Measurements from ENCODE around the gene C1QTNF8. TPM values are rescaled to one million over a fixed set of nuclear protein-coding genes. Genes with fewer than 3 reads are reported as not detected.

Gene C1QTNF8
- total and polyA plus RNA-seq, 12 donors, result 0.15 TPM; not detected in 11

GRCh38 chr16:1124291-1124690 lies 28.2 kb upstream of the C1QTNF8 start:
- Histone ChIP-seq H3K4me3 (no peak overlapping the region), H3K9me3 (no peaks in the 10 kb centered on the region), H3K4me1 (no peaks in the 10 kb centered on the region), H3K27ac (no peak overlapping the region), H3K27me3 (peaks cover 0 to 72% (median 52%) of the 10 kb centered on the region in 7 donors), H3K36me3 (no peaks in the 10 kb centered on the region)
- DNase-seq (no peak), ATAC-seq (no peak)
- no peak for TF ChIP-seq CTCF (IDR thresholded peaks at IDR 0.05)
- intact Hi-C loops (cut with DNase I), result no loop called here
- 81% methylated on average over 18 of the region's 18 CpGs for WGBS, 2 donors

GRCh38 chr16:1123525-1124230 lies 27.6 kb upstream of the C1QTNF8 start:
- intact Hi-C loops (cut with DNase I), result no loop called here
- Histone ChIP-seq H3K27me3 (peaks cover 0 to 74% (median 58%) of the 10 kb centered on the region in 7 donors), H3K4me1 (no peaks in the 10 kb centered on the region), H3K4me3 (no peak overlapping the region), H3K9me3 (no peaks in the 10 kb centered on the region), H3K36me3 (no peaks in the 10 kb centered on the region), H3K27ac (no peak overlapping the region)
- no peak for TF ChIP-seq CTCF (IDR thresholded peaks at IDR 0.05)
- ATAC-seq (no peak), DNase-seq (no peak)
- WGBS, 2 donors, result 68 to 72% methylated on average over 20 to 21 of the region's 21 CpGs

GRCh38 chr16:1122398-1122765 lies 26.3 kb upstream of the C1QTNF8 start:
- no peak for TF ChIP-seq CTCF (IDR thresholded peaks at IDR 0.05)
- no peak for DNase-seq
- Histone ChIP-seq H3K27me3 (peaks cover 0 to 82% (median 71%) of the 10 kb centered on the region in 7 donors), H3K4me3 (no peak overlapping the region), H3K9me3 (no peaks in the 10 kb centered on the region), H3K36me3 (no peaks in the 10 kb centered on the region), H3K27ac (no peak overlapping the region), H3K4me1 (no peaks in the 10 kb centered on the region)
- 86 to 89% methylated on average over 12 to 14 of the region's 14 CpGs for WGBS, 2 donors
- intact Hi-C loops (cut with DNase I), result no loop called here
- ATAC-seq, result peak in 1 of 8 donors; percentile 21

GRCh38 chr16:1121601-1122397 lies 25.8 kb upstream of the C1QTNF8 start:
- Histone ChIP-seq H3K27me3 (peaks cover 0 to 82% (median 74%) of the 10 kb centered on the region in 7 donors), H3K27ac (no peak overlapping the region), H3K4me3 (no peak overlapping the region), H3K9me3 (no peaks in the 10 kb centered on the region), H3K36me3 (no peaks in the 10 kb centered on the region), H3K4me1 (no peaks in the 10 kb centered on the region)
- no peak for TF ChIP-seq CTCF (IDR thresholded peaks at IDR 0.05)
- WGBS, 2 donors, result 75 to 76% methylated on average over 29 to 30 of the region's 30 CpGs
- ATAC-seq (no peak), DNase-seq (no peak)
- intact Hi-C loops (cut with DNase I), result no loop called here

All from heart right ventricle (tissue), 16 donors.